ENCODE results near the gene C14orf39. TPM values are rescaled to one million over a fixed set of nuclear protein-coding genes. Genes with fewer than 3 reads are reported as not detected.

Gene C14orf39
- total RNA-seq (2014; rRNA removed): 0.17 and 0.47 TPM in 2 replicates
- percentile 53 among the genes with signal in this experiment for Bru-seq, nascent RNA
- percentile 45 among the genes with signal in this experiment for BruChase-seq, experiment 1, labeled RNA remaining after a 6-hour chase
- BruChase-seq, experiment 2, labeled RNA remaining after a 2-hour chase: percentile 69 among the genes with signal in this experiment
- long read RNA-seq, partial matches to known transcripts: 4 of 15 reads
- long read RNA-seq, other reads (novel, unspliced or antisense): 10 of 15 reads

GRCh38 chr14:60485598-60486251 lies at the start of gene C14orf39:
TSS of gene C14orf39 (minus strand) at chr14:60486063. CDS start at chr14:60485078, 985 bp downstream.
- Histone ChIP-seq H4K20me1 (ENCODE audit: low read length) (no peaks in the 10 kb centered on the region), H3F3A (ENCODE audit: low read length, unreplicated experiment) (no peaks in the 10 kb centered on the region), H3K27ac (ENCODE audit: low read length) (no peak within 1 kb of the TSS), H3K9me3 (ENCODE audit: low read length) (no peaks in the 10 kb centered on the region), H3K27me3 (ENCODE audit: low read length) (peaks cover 19% of the 10 kb centered on the region; the same call in 1 of the 2 replicates), H3K36me3 (ENCODE audit: low read depth, low read length) (no peaks in the 10 kb centered on the region), H3K4me3 (ENCODE audit: low read length) (peak within 1 kb of the TSS; percentile 57), H3K79me2 (ENCODE audit: low read length) (no peaks in the 10 kb centered on the region), H3K4me2 (ENCODE audit: low read length) (peak within 1 kb of the TSS; percentile 70), H3K4me1 (ENCODE audit: insufficient read depth, low read length) (peaks cover 12% of the 10 kb centered on the region; the same call in 1 of the 2 replicates), H2AFZ (ENCODE audit: low read length) (peak within 1 kb of the TSS; percentile 69), H3K9me2 (replicated peaks; ENCODE audit: low read length) (no peaks in the 10 kb centered on the region), H3K9ac (ENCODE audit: low read length) (peak within 1 kb of the TSS; percentile 59)
- ChIA-PET CTCF (interaction anchor here (0.6 kb wide), 1 partner anchor 10 kb away, joined by 3 read pairs; no protein-coding TSS in a partner anchor), POLR2A (ENCODE audit: unreplicated experiment) (no interaction called here)
- intact Hi-C loops (cut with micrococcal nuclease): loop anchor here (1.0 to 2.0 kb wide), 3 partner anchors 77 to 423 kb away; no protein-coding TSS in a partner anchor
- peak; percentile 75 for ATAC-seq
- no TSS peak for BruUV-seq (replicated peaks)
- no peak for TF ChIP-seq EZH2 (IDR thresholded peaks at IDR 0.05; ENCODE audit: low read length, unreplicated experiment)
- TF ChIP-seq EZH2phosphoT487 (IDR thresholded peaks at IDR 0.05; ENCODE audit: borderline replicate concordance, low read length): no peak
- no peak for TF ChIP-seq CTCF (conservative IDR thresholded peaks at IDR 0.05; ENCODE audit: low read depth, low read length)
- peak; percentile 65 for DNase-seq

- intact Hi-C loops (cut with micrococcal nuclease): no loop called here
- no peak overlapping the region for H3K9ac ChIP-seq (ENCODE audit: low read length)
- no peaks in the 10 kb centered on the region for H3K36me3 ChIP-seq (ENCODE audit: low read depth, low read length)
- H3K79me2 ChIP-seq (ENCODE audit: low read length): no peaks in the 10 kb centered on the region
- ATAC-seq: peak; percentile 85
- H4K20me1 ChIP-seq (ENCODE audit: low read length): no peaks in the 10 kb centered on the region
- no peak for TF ChIP-seq EZH2 (IDR thresholded peaks at IDR 0.05; ENCODE audit: low read length, unreplicated experiment)
- H3K4me1 ChIP-seq (ENCODE audit: insufficient read depth, low read length): peaks cover 9% of the 10 kb centered on the region; the same call in 1 of the 2 replicates
- H3K27ac ChIP-seq (ENCODE audit: low read length): no peak overlapping the region
- H2AFZ ChIP-seq (ENCODE audit: low read length): no peak overlapping the region
- ChIA-PET CTCF (no interaction called here), POLR2A (ENCODE audit: unreplicated experiment) (no interaction called here)
- no peaks in the 10 kb centered on the region for H3F3A ChIP-seq (ENCODE audit: low read length, unreplicated experiment)
- BruUV-seq (replicated peaks): no TSS peak
- no peak overlapping the region for H3K4me3 ChIP-seq (ENCODE audit: low read length)
- no peaks in the 10 kb centered on the region for H3K9me3 ChIP-seq (ENCODE audit: low read length)
- 0 out of 2 replicates have a peak, but pooled peaks cover 3% of the 10 kb centered on the region for H3K9me2 ChIP-seq (replicated peaks; ENCODE audit: low read length)
- H3K4me2 ChIP-seq (ENCODE audit: low read length): no peak overlapping the region
- no peaks in the 10 kb centered on the region for H3K27me3 ChIP-seq (ENCODE audit: low read length)
- peak; percentile 59 for DNase-seq
Measured at GRCh38 chr14:60532442-60532841, 46.6 kb upstream of the C14orf39 start.

- no peaks in the 10 kb centered on the region for H4K20me1 ChIP-seq (ENCODE audit: low read length)
- peaks cover 54% of the 10 kb centered on the region for H3K27me3 ChIP-seq (ENCODE audit: low read length)
- no peaks in the 10 kb centered on the region for H3K9me3 ChIP-seq (ENCODE audit: low read length)
- intact Hi-C loops (cut with micrococcal nuclease): loop anchor here (2.0 kb wide), 1 partner anchor 47 kb away; no protein-coding TSS in a partner anchor
- ATAC-seq (no peak), DNase-seq (no peak)
- ChIA-PET CTCF (interaction anchor here (0.5 kb wide), 1 partner anchor 1268 kb away, joined by 10 read pairs; no protein-coding TSS in a partner anchor), POLR2A (ENCODE audit: unreplicated experiment) (no interaction called here)
- H3K79me2 ChIP-seq (ENCODE audit: low read length): no peaks in the 10 kb centered on the region
- H3K27ac ChIP-seq (ENCODE audit: low read length): no peak overlapping the region
- H3K4me1 ChIP-seq (ENCODE audit: insufficient read depth, low read length): no peaks in the 10 kb centered on the region
- no peaks in the 10 kb centered on the region for H3K9me2 ChIP-seq (replicated peaks; ENCODE audit: low read length)
- H3K9ac ChIP-seq (ENCODE audit: low read length): no peak overlapping the region
- no peak overlapping the region for H2AFZ ChIP-seq (ENCODE audit: low read length)
- TF ChIP-seq EZH2phosphoT487 (IDR thresholded peaks at IDR 0.05; ENCODE audit: borderline replicate concordance, low read length) (no peak), EZH2 (IDR thresholded peaks at IDR 0.05; ENCODE audit: low read length, unreplicated experiment) (no peak), CTCF (conservative IDR thresholded peaks at IDR 0.05; ENCODE audit: low read depth, low read length) (no peak)
- BruUV-seq (replicated peaks): no TSS peak
- no peak overlapping the region for H3K4me3 ChIP-seq (ENCODE audit: low read length)
- H3K36me3 ChIP-seq (ENCODE audit: low read depth, low read length): no peaks in the 10 kb centered on the region
- H3F3A ChIP-seq (ENCODE audit: low read length, unreplicated experiment): no peaks in the 10 kb centered on the region
- no peak overlapping the region for H3K4me2 ChIP-seq (ENCODE audit: low read length)
Measured at GRCh38 chr14:60515511-60516289, 29.8 kb upstream of the C14orf39 start.

All from PC-3 (cell line).